Fibroblast of mammary gland (primary cell): ENCODE measurements around the gene SLC2A5.

Experiments
- DNase-seq: peaks from one replicate; pipeline ENCODE4 v3.0.0-alpha.2; 2010; ENCODE audit warnings: low read depth
- H3K4me3 ChIP-seq: 2 replicates; pipeline ENCODE4 v1.5.1; 2011; ENCODE audit warnings: low read depth, mild to moderate bottlenecking, low read length, moderate library complexity; ENCODE audit not compliant: control insufficient read depth
- CTCF ChIP-seq: conservative IDR thresholded peaks from 2 replicates; pipeline ENCODE4 v1.5.1; 2011; ENCODE audit warnings: low read depth, low read length, inconsistent platforms; ENCODE audit not compliant: control insufficient read depth, insufficient read depth

The SLC2A5 gene

GRCh38 chr1:8992936-8993687, 76.3 kb downstream of the SLC2A5 start:
- no peak overlapping the region for H3K4me3 ChIP-seq
- peak; percentile 39 for TF ChIP-seq CTCF
- DNase-seq: no peak

- H3K4me3 ChIP-seq: no peak overlapping the region
- no peak for DNase-seq
- TF ChIP-seq CTCF: no peak
Measured at GRCh38 chr1:8989821-8990220, 79.6 kb downstream of the SLC2A5 start.

GRCh38 chr1:8989061-8989460, 80.4 kb downstream of the SLC2A5 start:
- no peak for TF ChIP-seq CTCF
- no peak for DNase-seq
- H3K4me3 ChIP-seq: no peak overlapping the region

- TF ChIP-seq CTCF: no peak
- DNase-seq: no peak
- H3K4me3 ChIP-seq: no peak overlapping the region
Measured at GRCh38 chr1:8988618-8988967, 80.8 kb downstream of the SLC2A5 start.

- peak; percentile 97 for TF ChIP-seq CTCF
Measured at GRCh38 chr1:8987881-8988617, 81.4 kb downstream of the SLC2A5 start.

GRCh38 chr1:8986814-8987190, 82.6 kb downstream of the SLC2A5 start:
- no peak for DNase-seq
- TF ChIP-seq CTCF: no peak
- H3K4me3 ChIP-seq: no peak overlapping the region

More at GRCh38 chr1:8987881-8988617, 81.4 kb downstream of the SLC2A5 start:
- H3K4me3 ChIP-seq: no peak overlapping the region
- peak; percentile 47 for DNase-seq
